Measurements from ENCODE around the gene FADD. TPM values are rescaled to one million over a fixed set of nuclear protein-coding genes. Genes with fewer than 3 reads are reported as not detected.

The FADD gene
- polyA plus RNA-seq (ENCODE audit: insufficient read length in 12 of 12), result 1 to 10 TPM in 11 of 12 donors, not detected in 1; 5.8 to 9.9 (median 8.1) TPM
- long read RNA-seq, donor 1, transcript FADD-201 (2 exons, 1,841 nt), result major isoform, 12 of 12 reads
- long read RNA-seq, donor 1, partial matches to known transcripts, result 0 of 12 reads
- long read RNA-seq, donor 1, other reads (novel, unspliced or antisense), result 0 of 12 reads
- long read RNA-seq, donor 2, transcript FADD-201 (2 exons, 1,841 nt), result major isoform, 17 of 17 reads
- long read RNA-seq, donor 2, partial matches to known transcripts, result 0 of 17 reads
- long read RNA-seq, donor 2, other reads (novel, unspliced or antisense), result 0 of 17 reads
- long read RNA-seq, donor 3, partial matches to known transcripts, result 0 of 3 reads
- long read RNA-seq, donor 3, other reads (novel, unspliced or antisense), result 0 of 3 reads
- long read RNA-seq, donor 4, transcript FADD-201 (2 exons, 1,841 nt), result major isoform, 10 of 10 reads
- long read RNA-seq, donor 4, partial matches to known transcripts, result 0 of 10 reads
- long read RNA-seq, donor 4, other reads (novel, unspliced or antisense), result 0 of 10 reads
- long read RNA-seq, donor 5, result 0 reads
- long read RNA-seq, donor 6, transcript FADD-201 (2 exons, 1,841 nt), result major isoform, 7 of 7 reads
- long read RNA-seq, donor 6, partial matches to known transcripts, result 0 of 7 reads
- long read RNA-seq, donor 6, other reads (novel, unspliced or antisense), result 0 of 7 reads
- long read RNA-seq, donor 7, partial matches to known transcripts, result 7 of 11 reads
- long read RNA-seq, donor 7, other reads (novel, unspliced or antisense), result 0 of 11 reads
- long read RNA-seq, donor 8, transcript FADD-201 (2 exons, 1,841 nt), result major isoform, 16 of 16 reads
- long read RNA-seq, donor 8, partial matches to known transcripts, result 0 of 16 reads
- long read RNA-seq, donor 8, other reads (novel, unspliced or antisense), result 0 of 16 reads
- long read RNA-seq, donor 9, transcript FADD-201 (2 exons, 1,841 nt), result major isoform, 13 of 13 reads
- long read RNA-seq, donor 9, partial matches to known transcripts, result 0 of 13 reads
- long read RNA-seq, donor 9, other reads (novel, unspliced or antisense), result 0 of 13 reads
- long read RNA-seq, donor 10, transcript FADD-201 (2 exons, 1,841 nt), result major isoform, 12 of 12 reads
- long read RNA-seq, donor 10, partial matches to known transcripts, result 0 of 12 reads
- long read RNA-seq, donor 10, other reads (novel, unspliced or antisense), result 0 of 12 reads
- long read RNA-seq, donor 11, transcript FADD-201 (2 exons, 1,841 nt), result major isoform, 10 of 10 reads
- long read RNA-seq, donor 11, partial matches to known transcripts, result 0 of 10 reads
- long read RNA-seq, donor 11, other reads (novel, unspliced or antisense), result 0 of 10 reads

- DNase-seq, result peak; percentile 93
These were observed at the start of gene FADD for GRCh38 chr11:70202920-70203750. Gene FADD (plus strand): TSS chr11:70203296. CDS start chr11:70203460, 164 bp downstream.

- no peak for DNase-seq
These were observed 47.7 kb upstream of the FADD start for GRCh38 chr11:70155386-70155785.

GRCh38 chr11:70156291-70157037, 46.6 kb upstream of the FADD start:
- no peak for DNase-seq

- DNase-seq, result no peak
These were observed 44.9 kb upstream of the FADD start for GRCh38 chr11:70158201-70158600.

GRCh38 chr11:70158757-70159389, 44.2 kb upstream of the FADD start:
- DNase-seq, result no peak

- DNase-seq, result no peak
These were observed 43.2 kb upstream of the FADD start for GRCh38 chr11:70159627-70160570.

GRCh38 chr11:70161043-70161625, 42.0 kb upstream of the FADD start:
- DNase-seq, result no peak

GRCh38 chr11:70164705-70165104, 38.4 kb upstream of the FADD start:
- DNase-seq, result no peak

- DNase-seq, result no peak
These were observed 36.0 kb upstream of the FADD start for GRCh38 chr11:70167120-70167519.

- DNase-seq, result no peak
These were observed 35.2 kb upstream of the FADD start for GRCh38 chr11:70167723-70168404.

GRCh38 chr11:70168405-70168754, 34.7 kb upstream of the FADD start:
- DNase-seq, result no peak

- no peak for DNase-seq
These were observed 34.0 kb upstream of the FADD start for GRCh38 chr11:70169127-70169526.

- no peak for DNase-seq
These were observed 33.5 kb upstream of the FADD start for GRCh38 chr11:70169632-70170031.

- DNase-seq, result no peak
These were observed 32.4 kb upstream of the FADD start for GRCh38 chr11:70170596-70171210.

- no peak for DNase-seq
These were observed 30.1 kb upstream of the FADD start for GRCh38 chr11:70173018-70173417.

GRCh38 chr11:70174547-70175235, 28.4 kb upstream of the FADD start:
- DNase-seq, result no peak
